IMR-90 (cell line): ENCODE results near the gene PPHLN1. TPM values are rescaled to one million over a fixed set of nuclear protein-coding genes. Genes with fewer than 3 reads are reported as not detected.

Experiments used
- ATAC-seq: fragments of 200-7000 bp; cut with Tn5 transposase; 2 replicates; pipeline ENCODE4 v1.9.1; 2020; ENCODE audit warnings: low read depth, mild to moderate bottlenecking, moderate library complexity
- BruUV-seq: library from RNA; stranded (reverse); fragments of 400-500 nt; replicated peaks from 2 replicates; lab custom pipeline; 2021; lab: Mats Ljungman, UMichigan
- CTCF ChIA-PET: fragments of 300-600 bp; formaldehyde crosslinking; extraction: SDS; loops from one replicate; lab custom pipeline; 2021; ENCODE audit warnings: antibody characterized with exemption; lab: Yijun Ruan, JAX
- POLR2A ChIA-PET: fragments of 300-600 bp; sonication (Branson Sonifier 250); formaldehyde crosslinking; loops from one replicate; lab custom pipeline; 2022; ENCODE audit warnings: antibody characterized with exemption; ENCODE audit not compliant: unreplicated experiment; lab: Charles Lee
- DNase-seq: peaks from one replicate; pipeline ENCODE4 v3.0.0; 2013
- H2AFZ ChIP-seq: replicated peaks from 2 replicates; pipeline ENCODE3; 2013; ENCODE audit warnings: low read length, mild to moderate bottlenecking; ENCODE audit not compliant: poor library complexity
- H2AK5ac ChIP-seq: 2 replicates; pipeline ENCODE4 v1.6.1; 2013; ENCODE audit warnings: low read depth, low read length, inconsistent platforms
- H2AK9ac ChIP-seq: replicated peaks from 2 replicates; pipeline ENCODE3; 2013; ENCODE audit warnings: mild to moderate bottlenecking, low read depth, low read length, moderate library complexity; ENCODE audit not compliant: poor library complexity
- H2BK120ac ChIP-seq: 2 replicates; pipeline ENCODE4 v1.6.1; 2013; ENCODE audit warnings: low read depth, low read length, inconsistent platforms
- H2BK15ac ChIP-seq: 3 replicates; pipeline ENCODE4 v1.6.1; 2013; ENCODE audit warnings: low read depth, low read length, inconsistent platforms
- H2BK20ac ChIP-seq: 2 replicates; pipeline ENCODE4 v1.6.1; 2013; ENCODE audit warnings: low read depth, mild to moderate bottlenecking, inconsistent platforms, low read length, moderate library complexity
- H2BK5ac ChIP-seq: 2 replicates; pipeline ENCODE4 v1.6.1; 2013; ENCODE audit warnings: mild to moderate bottlenecking, low read depth, low read length, inconsistent platforms; ENCODE audit not compliant: poor library complexity, severe bottlenecking
- H3K14ac ChIP-seq: replicated peaks from 2 replicates; pipeline ENCODE4 v1.6.1; 2013; ENCODE audit warnings: low read depth, low read length, inconsistent platforms
- H3K18ac ChIP-seq: 2 replicates; pipeline ENCODE4 v1.6.1; 2013; ENCODE audit warnings: low read depth, low read length, control low read depth
- H3K23ac ChIP-seq: 2 replicates; pipeline ENCODE4 v1.6.1; 2013; ENCODE audit warnings: low read depth, low read length, inconsistent platforms
- H3K27ac ChIP-seq: 2 replicates; pipeline ENCODE4 v1.5.1; 2013; ENCODE audit warnings: mild to moderate bottlenecking, control low read depth, low read length; ENCODE audit not compliant: insufficient read depth
- H3K27me3 ChIP-seq: 2 replicates; pipeline ENCODE4 v1.6.1; 2013; ENCODE audit warnings: low read length; ENCODE audit not compliant: control insufficient read depth, insufficient read depth
- H3K36me3 ChIP-seq: 2 replicates; pipeline ENCODE4 v1.6.1; 2013; ENCODE audit warnings: low read length, mixed read lengths; ENCODE audit not compliant: control insufficient read depth, insufficient read depth
- H3K4ac ChIP-seq: 2 replicates; pipeline ENCODE4 v1.6.1; 2013; ENCODE audit warnings: low read depth, low read length, inconsistent platforms
- H3K4me1 ChIP-seq: 2 replicates; pipeline ENCODE4 v1.6.1; 2013; ENCODE audit warnings: low read length, mixed read lengths; ENCODE audit not compliant: control insufficient read depth, insufficient read depth
- H3K4me2 ChIP-seq: 2 replicates; pipeline ENCODE4 v1.6.1; 2013; ENCODE audit warnings: low read depth, mild to moderate bottlenecking, control low read depth, low read length, moderate library complexity
- H3K4me3 ChIP-seq: 2 replicates; pipeline ENCODE4 v1.5.1; 2013; ENCODE audit warnings: low read depth, mild to moderate bottlenecking, control low read depth, low read length, moderate library complexity; ENCODE audit not compliant: insufficient read depth
- H3K56ac ChIP-seq: 2 replicates; pipeline ENCODE4 v1.6.1; 2013; ENCODE audit warnings: low read length, inconsistent platforms; ENCODE audit not compliant: insufficient read depth; ENCODE audit errors: extremely low read depth
- H3K79me1 ChIP-seq, 2 experiments: 2 replicates each; pipeline ENCODE4 v1.6.1; 2013; ENCODE audit warnings: low read length in 2 of 2, inconsistent platforms in 1 of 2, low read depth in 1 of 2
- H3K9ac ChIP-seq: 2 replicates; pipeline ENCODE4 v1.6.1; 2013; ENCODE audit warnings: low read depth, low read length, control low read depth
- H3K9me1 ChIP-seq: 2 replicates; pipeline ENCODE4 v1.6.1; 2013; ENCODE audit warnings: low read length, inconsistent platforms; ENCODE audit not compliant: insufficient read depth
- H3K9me3 ChIP-seq: 2 replicates; pipeline ENCODE4 v1.6.1; 2013; ENCODE audit warnings: low read length; ENCODE audit not compliant: control insufficient read depth, insufficient read depth
- H4K20me1 ChIP-seq: 2 replicates; pipeline ENCODE4 v1.6.1; 2013; ENCODE audit warnings: low read length, inconsistent platforms; ENCODE audit not compliant: insufficient read depth
- H4K5ac ChIP-seq: 2 replicates; pipeline ENCODE4 v1.6.1; 2013; ENCODE audit warnings: mild to moderate bottlenecking, low read depth, low read length, control low read depth
- H4K8ac ChIP-seq, 2 experiments: 2 replicates each; pipeline ENCODE4 v1.6.1; 2013; ENCODE audit warnings: low read depth in 2 of 2, low read length in 2 of 2, control low read depth in 1 of 2, inconsistent platforms in 1 of 2
- H4K91ac ChIP-seq: 2 replicates; pipeline ENCODE4 v1.6.1; 2013; ENCODE audit warnings: low read depth, low read length, inconsistent platforms; ENCODE audit not compliant: insufficient read depth
- CHD1 ChIP-seq: IDR thresholded peaks from 2 replicates; pipeline ENCODE4 v1.6.1; 2012; ENCODE audit warnings: low read depth, low read length, improper control_type of control experiment
- FOS ChIP-seq: fragments of 150-350 bp; IDR thresholded peaks from 2 replicates; pipeline ENCODE4 v1.6.1; 2016; ENCODE audit warnings: low read depth, low read length
- MAZ ChIP-seq: IDR thresholded peaks from 2 replicates; pipeline ENCODE4 v1.6.1; 2012; ENCODE audit warnings: low read depth, mild to moderate bottlenecking, low read length, improper control_type of control experiment, moderate library complexity, borderline replicate concordance
- NFE2L2 ChIP-seq: fragments of 150-350 bp; IDR thresholded peaks from 2 replicates; pipeline ENCODE4 v1.6.1; 2016; ENCODE audit warnings: low read depth, mild to moderate bottlenecking, low read length
- POLR2A ChIP-seq: IDR thresholded peaks from 2 replicates; pipeline ENCODE4 v1.6.1; 2012; ENCODE audit warnings: mild to moderate bottlenecking, low read depth, low read length
- RAD21 ChIP-seq: IDR thresholded peaks from 2 replicates; pipeline ENCODE4 v1.6.1; 2012; ENCODE audit warnings: low read length, improper control_type of control experiment
- RFX5 ChIP-seq: IDR thresholded peaks from 2 replicates; pipeline ENCODE4 v1.8.0; 2012; ENCODE audit warnings: low read depth, mild to moderate bottlenecking, low read length, moderate library complexity
- WGBS, 2 experiments: methylation state at CpG; one replicate each; pipeline versions ENCODE4 v1.1.5 to v1.1.7; 2013; ENCODE audit warnings: missing lambda C conversion rate in 2 of 2; ENCODE audit not compliant: insufficient read length in 1 of 2; ENCODE audit errors: extremely low coverage in 2 of 2; 5-methylcytosine and 5-hydroxymethylcytosine counted together
- dilution Hi-C: fragments of 300-500 bp; cut with HindIII; formaldehyde crosslinking; loops from one replicate; pipeline ENCODE4 v1.14.3; 2018; ENCODE audit warnings: low sequenced_read_pairs; ENCODE audit not compliant: unreplicated experiment
- in situ Hi-C: fragments of 300-500 bp; cut with MboI; formaldehyde crosslinking; loops from 3 replicates; pipeline ENCODE4 v1.14.3; 2019; ENCODE audit warnings: low sequenced_read_pairs, inconsistent platforms, mixed read lengths
- intact Hi-C: fragments of 100-400 bp; cut with micrococcal nuclease; formaldehyde crosslinking; loops from 2 replicates; pipeline ENCODE4 v1.10.0; 2022
- polyA plus RNA-seq, 3 experiments: library from polyadenylated mRNA; depleted of rRNA; stranded (reverse); fragments of >200 nt; gene quantifications; 2 replicates each; pipeline ENCODE4 v1.2.3, GENCODE V29; 2012; ENCODE audit warnings: low replicate concordance in 1 of 3
- total RNA-seq: library from RNA; depleted of rRNA; stranded (reverse); fragments of >200 nt; gene quantifications from 2 replicates; pipeline ENCODE4 v1.2.3, GENCODE V29; 2012
- TF ChIP-seq, protein P1 (sequence below): fragments of 150-350 bp; IDR thresholded peaks from 2 replicates; pipeline ENCODE4 v1.6.1; 2016; ENCODE audit warnings: low read depth, mild to moderate bottlenecking, low read length, moderate library complexity, borderline replicate concordance

Gene PPHLN1
- total and polyA plus RNA-seq, 2 of the 4 experiments (the other 2 are of a cell fraction), result 50.7 to 54.3 TPM

DNA sequence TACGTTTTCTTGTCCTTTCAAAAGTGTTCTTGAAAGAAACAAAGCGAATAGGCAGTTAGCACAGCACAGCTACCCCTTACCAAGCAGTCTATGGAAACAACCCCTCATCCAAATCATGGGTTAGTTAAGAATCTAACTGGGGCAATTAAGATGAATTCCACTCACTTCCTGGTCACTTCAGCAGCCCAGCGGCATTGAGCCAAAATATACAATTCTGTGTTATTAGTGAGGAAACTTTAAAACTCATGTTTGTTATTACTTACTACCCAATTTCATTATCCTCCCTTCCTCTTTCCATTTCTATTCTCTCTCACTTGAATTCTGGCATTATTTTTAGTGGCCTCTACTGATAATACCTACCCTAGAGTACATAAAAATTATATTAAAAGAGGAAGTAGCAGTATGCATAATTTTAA, 121.4 kb downstream of the PPHLN1 start:
- Histone ChIP-seq H3K27ac (no peak overlapping the region), H3K9me1 (no peaks in the 10 kb centered on the region), H3K23ac (no peak overlapping the region), H4K20me1 (no peaks in the 10 kb centered on the region), H2AFZ (no peak overlapping the region), H3K4me2 (no peak overlapping the region), H3K56ac (no peak overlapping the region), H3K18ac (no peak overlapping the region), H3K4ac (no peak overlapping the region), H3K27me3 (no peaks in the 10 kb centered on the region), H4K5ac (no peak overlapping the region), H4K8ac (no peak overlapping the region), H2BK5ac (no peak overlapping the region), H2BK15ac (no peak overlapping the region), H3K4me1 (no peaks in the 10 kb centered on the region; the same call in 1 of the 2 replicates), H3K9ac (no peak overlapping the region), H3K14ac (no peak overlapping the region), H3K9me3 (0 out of 2 replicates have a peak, but pooled peaks cover 2% of the 10 kb centered on the region), H2AK5ac (no peak overlapping the region), H2AK9ac (no peak overlapping the region), H3K4me3 (no peak overlapping the region), H2BK120ac (no peak overlapping the region), H2BK20ac (no peak overlapping the region), H3K79me1 (no peaks in the 10 kb centered on the region; a peak in 1 of 4 replicates), H3K36me3 (peaks cover 15% of the 10 kb centered on the region), H4K91ac (no peak overlapping the region)
- dilution Hi-C loops, result no loop called here
- intact Hi-C loops, result no loop called here
- DNase-seq (no peak), ATAC-seq (no peak)
- TF ChIP-seq POLR2A (no peak), RAD21 (no peak), MAZ (no peak), NFE2L2 (no peak), FOS (no peak), RFX5 (no peak), CHD1 (no peak)
- TF ChIP-seq, protein P1, sequence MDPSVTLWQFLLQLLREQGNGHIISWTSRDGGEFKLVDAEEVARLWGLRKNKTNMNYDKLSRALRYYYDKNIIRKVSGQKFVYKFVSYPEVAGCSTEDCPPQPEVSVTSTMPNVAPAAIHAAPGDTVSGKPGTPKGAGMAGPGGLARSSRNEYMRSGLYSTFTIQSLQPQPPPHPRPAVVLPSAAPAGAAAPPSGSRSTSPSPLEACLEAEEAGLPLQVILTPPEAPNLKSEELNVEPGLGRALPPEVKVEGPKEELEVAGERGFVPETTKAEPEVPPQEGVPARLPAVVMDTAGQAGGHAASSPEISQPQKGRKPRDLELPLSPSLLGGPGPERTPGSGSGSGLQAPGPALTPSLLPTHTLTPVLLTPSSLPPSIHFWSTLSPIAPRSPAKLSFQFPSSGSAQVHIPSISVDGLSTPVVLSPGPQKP, result no peak
- in situ Hi-C loops, result no loop called here
- CTCF ChIA-PET, result no interaction called here
- POLR2A ChIA-PET, result no interaction called here
- no CpG with 5 or more reads among the region's 3 CpGs for WGBS, 2 experiments
- BruUV-seq, result no TSS peak
